Stimulated activated CD4-positive, alpha-beta T cell treated with anti-CD3 and anti-CD28 coated beads, Interleukin-12 subunit alpha, Interleukin-12 subunit beta, amount 100 ng/mL, for 24 hours (primary cell): ENCODE results near the gene TMED3.
"Not testable (repeated sequence)": the region's sequence is repeated elsewhere in the genome, so short reads cannot be mapped to it uniquely, and the experiment has no call there.

Source experiments
- DNase-seq, 2 experiments: peaks; one replicate each; pipeline ENCODE4 v3.0.0-alpha.2; 2020; ENCODE audit warnings: low read depth in 2 of 2

Gene TMED3

DNA sequence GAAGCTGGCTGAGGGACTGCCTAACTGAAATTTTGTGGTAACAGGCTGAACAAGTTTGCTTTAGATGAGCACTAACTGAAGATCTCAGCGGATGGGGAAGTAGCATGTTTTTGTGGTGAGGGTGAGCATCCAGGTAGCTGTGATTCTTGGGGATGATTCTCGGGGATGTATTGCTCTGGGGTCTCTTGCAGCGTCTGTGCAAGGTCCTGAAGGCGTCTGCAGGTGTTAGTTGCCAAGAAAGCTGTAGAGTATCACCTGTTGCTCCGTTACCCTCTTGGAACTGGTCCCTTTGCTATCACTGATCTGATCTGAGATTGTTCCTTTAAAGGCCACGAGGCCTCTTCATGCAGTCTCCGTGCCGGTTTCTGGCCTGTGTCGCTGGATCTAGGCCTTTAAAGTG lies 6.0 kb downstream of the TMED3 start:
- DNase-seq: no peak

DNA sequence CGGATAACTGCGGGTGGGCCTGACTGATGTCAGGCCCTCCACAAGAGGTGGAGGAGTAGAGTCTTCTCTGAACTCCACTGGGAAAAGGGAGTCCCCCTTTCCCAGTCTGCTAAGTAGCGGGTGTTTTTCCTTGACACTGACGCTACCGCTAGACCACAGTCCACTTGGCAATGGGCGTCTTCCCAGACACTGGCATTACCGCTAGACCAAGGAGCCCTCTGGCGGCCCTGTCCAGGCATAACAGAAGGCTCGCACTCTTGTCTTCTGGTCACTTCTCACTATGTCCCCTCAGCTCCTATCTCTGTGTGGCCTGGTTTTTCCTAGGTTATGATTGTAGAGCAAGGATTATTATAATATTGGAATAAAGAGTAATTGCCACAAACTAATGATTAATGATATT lies 9.1 kb downstream of the TMED3 start:
- not testable (repeated sequence) for DNase-seq

- DNase-seq: no peak
Measured at GRCh38 chr15:79321876-79322275, 11.0 kb downstream of the TMED3 start.

DNA sequence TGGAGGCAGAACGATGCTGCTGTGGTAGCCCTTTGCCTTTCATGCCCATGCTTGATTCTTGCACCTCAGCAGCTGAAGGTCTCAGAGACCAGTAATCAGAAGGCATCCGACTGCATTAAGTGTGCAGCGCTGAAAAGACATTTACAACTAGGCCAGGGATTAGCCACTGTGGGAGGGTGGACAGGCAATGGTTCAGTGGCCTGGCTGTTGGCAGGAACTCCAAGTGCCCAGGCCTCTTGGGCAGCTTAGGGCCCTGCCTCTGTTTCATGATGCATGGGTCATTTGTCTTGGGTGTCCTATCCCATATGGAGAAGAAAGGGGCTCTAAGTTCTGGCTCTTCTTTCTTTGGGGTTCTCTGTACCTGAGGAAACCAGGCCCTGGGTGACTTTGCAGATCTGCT lies 11.4 kb downstream of the TMED3 start:
- DNase-seq: no peak

DNA sequence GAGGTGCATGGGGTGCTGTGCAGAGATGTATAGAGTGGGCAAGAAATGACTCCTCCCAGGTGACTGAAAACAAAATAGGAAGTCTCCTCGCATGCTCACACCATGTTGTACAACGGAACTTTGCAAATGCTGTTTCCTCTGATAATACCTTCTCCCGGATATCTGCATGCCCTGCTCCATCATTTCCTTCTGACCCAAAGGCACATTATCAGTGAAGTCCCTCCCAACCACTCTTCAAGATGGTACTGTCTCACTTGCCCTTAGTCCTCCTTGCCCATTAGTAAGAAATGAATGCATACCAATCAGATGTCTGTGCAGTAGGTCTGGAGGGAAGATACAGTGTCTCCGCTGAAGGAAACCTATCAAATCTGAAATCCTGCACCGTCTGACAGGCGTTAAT lies 12.0 kb downstream of the TMED3 start:
- no peak for DNase-seq

- DNase-seq: no peak
Measured at GRCh38 chr15:79329171-79329611, 18.3 kb downstream of the TMED3 start.

- no peak for DNase-seq
Measured at GRCh38 chr15:79332824-79333510, 22.1 kb downstream of the TMED3 start.

GRCh38 chr15:79337591-79337990 lies 26.7 kb downstream of the TMED3 start:
- DNase-seq: no peak

DNA sequence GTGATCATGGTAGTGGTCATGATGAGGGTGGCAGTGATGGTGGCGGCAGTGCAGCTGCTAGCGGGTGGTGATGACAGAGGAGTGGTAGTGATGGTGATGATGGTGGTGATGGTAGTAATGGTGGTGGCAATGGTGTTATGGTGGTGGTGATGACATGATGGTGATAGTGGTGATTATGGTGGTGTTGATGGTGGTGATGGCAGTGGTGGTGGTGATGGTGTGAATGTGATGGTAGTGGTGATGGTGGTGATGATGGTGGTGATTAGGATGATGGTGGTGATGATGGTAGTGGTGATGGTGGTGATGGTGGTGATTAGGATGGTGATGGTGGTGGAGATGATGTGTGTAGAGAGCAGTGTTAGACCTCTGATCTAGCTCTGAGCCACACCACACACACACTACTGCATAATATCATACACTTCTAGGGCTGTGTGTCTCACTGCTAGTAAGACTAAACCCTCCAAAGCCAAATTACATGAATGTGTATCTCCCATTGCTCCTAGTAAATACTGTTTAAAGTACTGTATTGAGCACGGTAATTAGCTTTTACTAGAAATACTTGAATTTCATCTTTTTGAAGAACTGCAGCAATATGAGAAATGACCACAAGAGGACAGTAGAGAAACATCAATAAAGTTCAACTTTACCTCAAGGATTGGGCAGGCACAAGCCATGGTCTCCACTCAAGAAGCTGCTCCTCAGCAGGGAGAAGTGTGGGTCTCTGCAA lies 28.8 kb downstream of the TMED3 start:
- no peak for DNase-seq

GRCh38 chr15:79340315-79340602 lies 29.3 kb downstream of the TMED3 start:
- no peak for DNase-seq

DNA sequence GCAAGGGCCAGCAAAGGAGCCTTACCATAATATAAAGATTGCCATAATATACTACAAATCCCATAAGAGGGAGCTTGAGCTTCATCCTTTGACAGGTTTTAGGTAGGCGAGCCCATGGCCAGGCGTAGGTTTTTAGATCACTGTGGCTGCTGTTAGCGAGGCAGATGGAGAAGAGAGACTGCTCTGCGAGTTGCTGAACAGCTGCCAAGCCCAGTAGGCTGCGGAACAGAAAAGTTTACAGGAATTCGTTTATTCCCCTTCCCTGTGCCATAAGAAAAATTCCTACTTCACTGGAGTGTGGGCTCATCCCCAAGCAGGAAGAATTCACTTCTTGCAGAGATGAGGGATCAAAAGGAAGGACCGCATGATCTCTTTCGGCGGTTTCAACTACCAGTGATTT lies 30.5 kb downstream of the TMED3 start:
- no peak for DNase-seq

- no peak for DNase-seq
Measured at GRCh38 chr15:79349525-79349924, 38.6 kb downstream of the TMED3 start.

DNA sequence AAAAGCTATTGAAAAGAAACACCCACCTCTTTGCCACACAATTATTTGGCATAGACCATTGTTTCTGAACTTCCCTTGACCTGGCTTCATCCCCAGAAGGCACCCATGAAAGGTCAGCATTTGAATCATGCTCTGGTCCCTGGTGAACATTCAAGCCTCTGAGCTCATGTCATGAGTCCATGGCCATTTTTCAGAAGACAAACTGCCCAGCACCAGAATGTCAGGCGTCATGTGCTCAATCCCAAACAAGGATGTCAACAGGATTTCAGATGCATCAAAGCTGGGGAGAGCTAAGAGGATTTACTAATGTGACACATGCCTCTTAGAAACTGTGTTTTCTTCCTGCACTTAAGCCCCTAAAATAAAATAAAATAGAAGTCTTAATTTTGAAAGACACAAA lies 41.3 kb downstream of the TMED3 start:
- DNase-seq: no peak

GRCh38 chr15:79357566-79357965 lies 46.7 kb downstream of the TMED3 start:
- no peak for DNase-seq

GRCh38 chr15:79358069-79358468 lies 47.2 kb downstream of the TMED3 start:
- no peak for DNase-seq

DNA sequence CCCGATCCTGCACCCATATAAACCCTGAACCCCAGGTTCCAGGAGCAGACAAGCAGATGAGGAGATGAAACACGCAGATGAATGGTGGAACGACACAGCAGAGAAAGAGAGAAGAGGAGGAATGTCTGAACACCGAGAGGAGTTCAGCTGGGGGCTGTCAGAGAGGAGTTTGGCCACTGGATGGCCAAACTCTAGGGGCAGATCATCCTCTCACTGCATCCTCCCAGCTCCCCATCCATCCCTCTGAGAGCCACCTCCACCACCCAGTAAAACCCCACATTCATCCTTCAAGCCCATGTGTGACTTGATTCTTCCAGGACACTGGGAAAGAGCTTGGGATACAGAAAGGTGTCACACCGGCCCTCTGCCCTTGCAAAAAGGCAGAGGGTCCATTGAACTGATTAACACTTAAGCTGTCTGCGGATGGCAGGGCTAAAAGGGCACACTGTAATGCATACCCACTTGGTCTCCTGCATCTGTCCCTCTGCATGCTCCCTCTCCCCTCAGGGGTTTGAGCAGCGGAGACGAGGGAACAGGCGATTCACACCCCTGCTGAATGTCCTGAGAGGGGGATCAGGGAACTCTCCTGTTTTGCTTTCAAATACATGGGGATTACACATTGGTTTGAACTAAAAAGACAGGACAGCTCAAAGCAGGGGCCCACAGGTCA lies 53.8 kb downstream of the TMED3 start:
- no peak for DNase-seq

- DNase-seq: no peak
Measured at GRCh38 chr15:79365765-79366164, 54.9 kb downstream of the TMED3 start.

DNA sequence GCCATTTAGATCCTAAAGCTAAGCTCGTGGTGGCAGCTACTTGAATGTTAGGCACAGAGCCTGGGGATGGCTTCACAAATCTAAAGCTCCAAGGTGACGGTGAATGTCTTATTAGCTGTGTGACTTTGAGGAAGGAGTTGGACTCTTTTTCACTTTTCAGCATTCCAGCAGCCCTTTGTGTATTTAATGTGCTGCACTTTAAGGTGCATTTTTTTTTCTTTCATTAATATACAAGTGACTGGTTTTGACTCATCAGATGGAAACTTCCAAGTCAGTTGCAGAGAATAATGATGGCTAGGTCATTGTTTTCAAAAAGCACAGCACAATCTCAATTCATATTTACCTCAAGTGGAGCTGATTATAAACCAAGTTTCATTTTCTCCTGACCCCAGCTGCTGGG lies 55.8 kb downstream of the TMED3 start:
- DNase-seq: no peak

DNA sequence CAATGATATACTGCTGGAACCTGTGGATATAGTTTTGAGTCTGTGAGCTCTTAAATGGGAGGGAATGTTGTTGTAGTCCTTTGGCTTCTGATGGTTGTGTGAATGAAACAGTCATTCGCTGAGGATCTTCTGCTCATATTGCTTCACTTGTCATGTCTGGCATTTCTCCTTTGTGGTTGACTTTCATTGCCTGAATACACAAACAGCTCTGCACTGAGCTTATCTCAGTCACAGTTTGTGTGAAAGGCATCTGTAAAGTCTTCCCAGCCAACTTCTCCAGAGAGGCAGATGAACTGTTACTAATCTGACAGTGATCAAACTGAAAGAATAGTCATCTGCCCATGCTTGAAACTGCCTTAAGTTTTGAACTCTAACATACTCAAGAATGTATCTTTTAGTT lies 59.8 kb downstream of the TMED3 start:
- DNase-seq: no peak

DNA sequence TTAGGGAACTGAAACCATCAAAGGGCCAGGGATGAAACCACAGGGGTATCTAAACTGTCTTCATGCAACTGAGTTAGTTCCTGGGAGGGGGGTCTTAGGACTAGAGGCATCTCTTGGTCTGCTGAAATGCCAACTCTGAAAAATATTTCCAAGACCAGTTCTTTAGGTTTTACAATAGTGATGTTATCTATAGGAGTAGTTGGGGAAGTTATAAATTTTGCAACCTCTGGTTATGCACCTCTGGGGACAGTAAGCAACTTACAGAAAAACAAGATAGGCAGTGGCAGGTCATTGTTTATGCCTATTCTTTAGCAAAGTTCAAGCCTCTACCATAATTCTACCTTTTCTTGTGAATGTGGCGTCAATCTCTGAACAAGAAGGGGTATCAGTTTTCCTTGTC lies 60.7 kb downstream of the TMED3 start:
- DNase-seq: no peak

- no peak for DNase-seq
Measured at GRCh38 chr15:79372428-79372827, 61.5 kb downstream of the TMED3 start.
